Measurements from ENCODE around the gene PSMB9.

- no peak for TF ChIP-seq CTCF (IDR thresholded peaks at IDR 0.05; ENCODE audit: poor library complexity, severe bottlenecking)
- TF ChIP-seq, protein P1, sequence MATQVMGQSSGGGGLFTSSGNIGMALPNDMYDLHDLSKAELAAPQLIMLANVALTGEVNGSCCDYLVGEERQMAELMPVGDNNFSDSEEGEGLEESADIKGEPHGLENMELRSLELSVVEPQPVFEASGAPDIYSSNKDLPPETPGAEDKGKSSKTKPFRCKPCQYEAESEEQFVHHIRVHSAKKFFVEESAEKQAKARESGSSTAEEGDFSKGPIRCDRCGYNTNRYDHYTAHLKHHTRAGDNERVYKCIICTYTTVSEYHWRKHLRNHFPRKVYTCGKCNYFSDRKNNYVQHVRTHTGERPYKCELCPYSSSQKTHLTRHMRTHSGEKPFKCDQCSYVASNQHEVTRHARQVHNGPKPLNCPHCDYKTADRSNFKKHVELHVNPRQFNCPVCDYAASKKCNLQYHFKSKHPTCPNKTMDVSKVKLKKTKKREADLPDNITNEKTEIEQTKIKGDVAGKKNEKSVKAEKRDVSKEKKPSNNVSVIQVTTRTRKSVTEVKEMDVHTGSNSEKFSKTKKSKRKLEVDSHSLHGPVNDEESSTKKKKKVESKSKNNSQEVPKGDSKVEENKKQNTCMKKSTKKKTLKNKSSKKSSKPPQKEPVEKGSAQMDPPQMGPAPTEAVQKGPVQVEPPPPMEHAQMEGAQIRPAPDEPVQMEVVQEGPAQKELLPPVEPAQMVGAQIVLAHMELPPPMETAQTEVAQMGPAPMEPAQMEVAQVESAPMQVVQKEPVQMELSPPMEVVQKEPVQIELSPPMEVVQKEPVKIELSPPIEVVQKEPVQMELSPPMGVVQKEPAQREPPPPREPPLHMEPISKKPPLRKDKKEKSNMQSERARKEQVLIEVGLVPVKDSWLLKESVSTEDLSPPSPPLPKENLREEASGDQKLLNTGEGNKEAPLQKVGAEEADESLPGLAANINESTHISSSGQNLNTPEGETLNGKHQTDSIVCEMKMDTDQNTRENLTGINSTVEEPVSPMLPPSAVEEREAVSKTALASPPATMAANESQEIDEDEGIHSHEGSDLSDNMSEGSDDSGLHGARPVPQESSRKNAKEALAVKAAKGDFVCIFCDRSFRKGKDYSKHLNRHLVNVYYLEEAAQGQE (IDR thresholded peaks at IDR 0.05; ENCODE audit: borderline replicate concordance): no peak
- no peak for TF ChIP-seq POLR2AphosphoS5 (IDR thresholded peaks at IDR 0.05)
- no peak for TF ChIP-seq EZH2 (IDR thresholded peaks at IDR 0.05; ENCODE audit: borderline replicate concordance, insufficient read depth, low read length, poor library complexity, severe bottlenecking)
- no peak for TF ChIP-seq EP300 (conservative IDR thresholded peaks at IDR 0.05; ENCODE audit: poor library complexity, severe bottlenecking)
- no peak for TF ChIP-seq SMC3 (conservative IDR thresholded peaks at IDR 0.05; ENCODE audit: poor library complexity)
- TF ChIP-seq RAD21 (conservative IDR thresholded peaks at IDR 0.05): no peak
- no peak for TF ChIP-seq TAF1 (IDR thresholded peaks at IDR 0.05; ENCODE audit: low read depth)
- no peak for TF ChIP-seq MXI1 (conservative IDR thresholded peaks at IDR 0.05; ENCODE audit: poor library complexity, severe bottlenecking)
Observed at GRCh38 chr6:32862725-32863124, 8.7 kb downstream of the PSMB9 start.

All from neural cell (in vitro differentiated cells).